ENCODE results near the gene TRIM65. TPM values are rescaled to one million over a fixed set of nuclear protein-coding genes. Genes with fewer than 3 reads are reported as not detected.

TRIM65 gene
- total RNA-seq, 2 experiments from 2014 or later = 54.2 to 60.4 TPM

DNA sequence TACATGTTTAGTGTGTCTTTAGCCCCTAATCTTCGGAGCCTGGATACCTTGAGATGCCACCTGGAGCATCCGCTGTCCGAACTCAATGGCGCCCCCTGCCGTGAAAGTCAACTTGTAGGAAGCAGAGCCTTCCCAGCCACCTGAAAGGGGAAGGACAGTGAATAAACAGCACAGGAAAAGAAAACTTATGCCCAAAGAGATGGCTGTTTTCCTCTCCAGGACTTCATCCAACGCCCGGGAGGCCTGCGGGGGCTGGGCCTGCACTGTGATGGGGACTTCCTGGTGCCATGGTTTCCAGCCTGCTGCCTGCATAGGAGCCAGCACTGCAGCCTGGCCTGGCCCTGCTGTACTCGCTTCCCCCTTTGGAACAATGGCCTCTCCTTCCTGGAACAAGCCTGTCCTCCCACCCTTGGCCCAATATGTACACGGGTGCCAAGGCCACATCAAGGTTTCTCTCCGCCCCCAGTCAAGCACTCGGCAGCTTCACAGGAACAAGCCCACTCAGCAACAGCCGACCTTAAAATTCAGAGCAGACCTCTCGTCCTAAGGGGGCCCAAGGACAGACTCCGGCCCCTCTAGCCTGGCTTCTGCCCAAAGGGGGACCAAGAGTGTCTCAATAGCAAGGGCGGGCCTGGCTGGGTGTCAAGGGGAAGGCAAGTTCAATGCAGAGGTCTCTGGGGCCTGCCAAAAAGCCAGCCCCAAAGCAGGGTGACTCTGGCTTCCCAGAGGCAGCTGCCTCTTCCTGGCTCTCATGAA, 48.0 kb downstream of the TRIM65 start:
- H3K4me2 ChIP-seq (ENCODE audit: low read length) = no peak overlapping the region

DNA sequence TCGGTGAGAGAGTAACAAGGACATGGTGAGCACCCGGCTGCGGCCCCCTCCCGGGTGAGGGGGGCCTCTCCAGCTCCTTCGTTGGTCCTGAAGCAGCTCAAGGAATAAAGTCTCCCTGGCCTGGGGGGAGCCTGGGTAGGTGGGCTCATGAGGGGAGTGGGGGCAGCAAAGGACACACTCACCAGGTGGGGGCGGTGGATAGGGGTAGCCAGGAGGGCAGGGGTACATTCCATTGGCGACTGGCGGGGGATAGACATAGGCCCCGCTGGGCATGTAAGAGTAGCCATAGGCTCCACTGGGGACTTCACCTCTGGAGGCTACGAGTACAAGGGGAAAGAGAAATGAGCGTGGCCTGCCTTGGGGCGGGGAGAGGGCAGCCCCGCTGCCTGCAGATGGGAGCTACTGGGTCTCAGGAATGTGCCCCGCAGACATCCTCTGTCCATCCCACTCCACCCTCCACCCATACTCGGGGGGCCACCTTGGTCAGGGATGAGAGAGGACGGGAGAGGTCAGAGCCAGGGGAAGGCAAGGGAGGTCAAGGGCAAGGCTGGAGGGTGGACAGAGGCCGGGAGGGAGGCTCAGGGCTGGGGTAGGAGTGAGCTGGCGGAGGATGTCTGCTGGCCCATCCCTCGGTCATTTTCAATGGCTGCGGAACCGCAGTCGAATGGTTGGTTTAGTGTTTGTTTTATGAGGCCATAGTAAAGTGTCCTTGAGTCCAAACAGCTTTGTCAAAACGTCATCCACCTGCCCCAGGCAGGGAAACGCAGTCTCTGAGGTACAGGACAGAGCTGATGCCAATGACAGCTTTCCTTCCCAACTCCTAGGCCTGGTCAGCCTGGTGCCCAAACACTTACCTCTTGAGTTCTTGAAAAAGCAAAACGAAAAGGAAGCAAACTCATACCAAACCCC, 48.9 kb downstream of the TRIM65 start:
- Histone ChIP-seq H3K4me2 (ENCODE audit: low read length) (no peak overlapping the region), H3K27ac (ENCODE audit: low read depth, low read length, poor library complexity, severe bottlenecking) (no peak overlapping the region), H3K79me2 (ENCODE audit: insufficient read depth, low read depth, low read length) (no peaks in the 10 kb centered on the region), H3K36me3 (ENCODE audit: insufficient read depth, low read length) (peaks cover 46% of the 10 kb centered on the region), H2AFZ (ENCODE audit: low read length) (no peak overlapping the region), H3K4me3 (ENCODE audit: low read depth, low read length, poor library complexity, severe bottlenecking) (no peak overlapping the region), H3K9me3 (ENCODE audit: low read length) (no peaks in the 10 kb centered on the region), H3K9me2 (ENCODE audit: insufficient read depth, low read length) (no peaks in the 10 kb centered on the region), H4K20me1 (ENCODE audit: insufficient read depth, low read length) (no peaks in the 10 kb centered on the region), H3K4me1 (ENCODE audit: insufficient read depth, low read length, poor library complexity, severe bottlenecking) (peaks cover 24% of the 10 kb centered on the region)
- no TSS peak for BruUV-seq (replicated peaks)
- TF ChIP-seq EZH2phosphoT487 (IDR thresholded peaks at IDR 0.05; ENCODE audit: borderline replicate concordance, low read depth, low read length) = no peak
- TF ChIP-seq, protein P1, sequence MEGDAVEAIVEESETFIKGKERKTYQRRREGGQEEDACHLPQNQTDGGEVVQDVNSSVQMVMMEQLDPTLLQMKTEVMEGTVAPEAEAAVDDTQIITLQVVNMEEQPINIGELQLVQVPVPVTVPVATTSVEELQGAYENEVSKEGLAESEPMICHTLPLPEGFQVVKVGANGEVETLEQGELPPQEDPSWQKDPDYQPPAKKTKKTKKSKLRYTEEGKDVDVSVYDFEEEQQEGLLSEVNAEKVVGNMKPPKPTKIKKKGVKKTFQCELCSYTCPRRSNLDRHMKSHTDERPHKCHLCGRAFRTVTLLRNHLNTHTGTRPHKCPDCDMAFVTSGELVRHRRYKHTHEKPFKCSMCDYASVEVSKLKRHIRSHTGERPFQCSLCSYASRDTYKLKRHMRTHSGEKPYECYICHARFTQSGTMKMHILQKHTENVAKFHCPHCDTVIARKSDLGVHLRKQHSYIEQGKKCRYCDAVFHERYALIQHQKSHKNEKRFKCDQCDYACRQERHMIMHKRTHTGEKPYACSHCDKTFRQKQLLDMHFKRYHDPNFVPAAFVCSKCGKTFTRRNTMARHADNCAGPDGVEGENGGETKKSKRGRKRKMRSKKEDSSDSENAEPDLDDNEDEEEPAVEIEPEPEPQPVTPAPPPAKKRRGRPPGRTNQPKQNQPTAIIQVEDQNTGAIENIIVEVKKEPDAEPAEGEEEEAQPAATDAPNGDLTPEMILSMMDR (conservative IDR thresholded peaks at IDR 0.05; ENCODE audit: low read length) = no peak
- ChIA-PET CTCF (ENCODE audit: unreplicated experiment) (interaction anchor here (0.8 kb wide), 2 partner anchors 35 to 83 kb away, joined by 3 read pairs; partner anchors contain the start of gene GALK1), POLR2A (interaction anchor here (0.7 kb wide), 1 partner anchor 55 kb away, joined by 3 read pairs; no protein-coding TSS in a partner anchor)
- DNase-seq (ENCODE audit: low spot score) = no peak
- intact Hi-C loops (cut with micrococcal nuclease; ENCODE audit: unreplicated experiment) = loop anchor here (1.0 to 5.0 kb wide), 2 partner anchors 84 to 96 kb away; no protein-coding TSS in a partner anchor

More for the DNA sequence above, 48.0 kb downstream of the TRIM65 start:
- intact Hi-C loops (cut with micrococcal nuclease; ENCODE audit: unreplicated experiment) = loop anchor here (1.0 to 5.0 kb wide), 2 partner anchors 84 to 96 kb away; no protein-coding TSS in a partner anchor
- TF ChIP-seq, protein P1 (conservative IDR thresholded peaks at IDR 0.05; ENCODE audit: low read length) = peak; percentile 99
- TF ChIP-seq EZH2phosphoT487 (IDR thresholded peaks at IDR 0.05; ENCODE audit: borderline replicate concordance, low read depth, low read length) = no peak
- H3K9me3 ChIP-seq (ENCODE audit: low read length) = no peaks in the 10 kb centered on the region
- ChIA-PET POLR2A (interaction anchor here (0.8 kb wide), 1 partner anchor 53 kb away, joined by 3 read pairs; no protein-coding TSS in a partner anchor), CTCF (ENCODE audit: unreplicated experiment) (interaction anchor here (0.8 kb wide), 1 partner anchor 34 kb away, joined by 3 read pairs; no protein-coding TSS in a partner anchor)
- no peak overlapping the region for H2AFZ ChIP-seq (ENCODE audit: low read length)
- peaks cover 46% of the 10 kb centered on the region for H3K36me3 ChIP-seq (ENCODE audit: insufficient read depth, low read length)
- no peak overlapping the region for H3K4me3 ChIP-seq (ENCODE audit: low read depth, low read length, poor library complexity, severe bottlenecking)
- DNase-seq (ENCODE audit: low spot score) = peak; percentile 83
- no peak overlapping the region for H3K27ac ChIP-seq (ENCODE audit: low read depth, low read length, poor library complexity, severe bottlenecking)
- H3K79me2 ChIP-seq (ENCODE audit: insufficient read depth, low read depth, low read length) = no peaks in the 10 kb centered on the region; the same call in 1 of the 2 replicates
- BruUV-seq (replicated peaks) = no TSS peak
- H3K9me2 ChIP-seq (ENCODE audit: insufficient read depth, low read length) = no peaks in the 10 kb centered on the region
- H4K20me1 ChIP-seq (ENCODE audit: insufficient read depth, low read length) = no peaks in the 10 kb centered on the region
- peaks cover 17% of the 10 kb centered on the region for H3K4me1 ChIP-seq (ENCODE audit: insufficient read depth, low read length, poor library complexity, severe bottlenecking)
